Measurements from ENCODE around the gene PYGM.

Gene PYGM

DNA sequence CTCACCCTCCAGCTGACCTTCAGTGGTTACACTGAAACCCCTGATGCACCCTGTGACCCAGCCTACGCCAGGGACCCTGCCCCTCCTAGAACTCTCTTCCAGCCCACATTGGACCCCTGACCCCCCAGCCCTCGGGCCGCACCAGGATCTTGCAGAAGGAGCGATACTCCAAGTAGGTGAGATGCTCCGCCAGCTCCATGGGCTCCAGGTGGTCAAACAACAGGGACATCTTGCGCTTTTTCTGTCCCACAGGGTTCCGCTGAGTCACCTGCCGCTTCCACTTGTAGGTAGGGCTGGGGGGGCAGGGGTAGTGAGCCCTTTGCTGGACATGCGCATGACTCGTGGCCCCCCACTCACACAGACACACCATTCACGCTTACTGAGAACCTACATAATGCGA lies 19.9 kb downstream of the PYGM start:
- no peak overlapping the region for H3K4me3 ChIP-seq (ENCODE audit: low read depth, low read length)

DNA sequence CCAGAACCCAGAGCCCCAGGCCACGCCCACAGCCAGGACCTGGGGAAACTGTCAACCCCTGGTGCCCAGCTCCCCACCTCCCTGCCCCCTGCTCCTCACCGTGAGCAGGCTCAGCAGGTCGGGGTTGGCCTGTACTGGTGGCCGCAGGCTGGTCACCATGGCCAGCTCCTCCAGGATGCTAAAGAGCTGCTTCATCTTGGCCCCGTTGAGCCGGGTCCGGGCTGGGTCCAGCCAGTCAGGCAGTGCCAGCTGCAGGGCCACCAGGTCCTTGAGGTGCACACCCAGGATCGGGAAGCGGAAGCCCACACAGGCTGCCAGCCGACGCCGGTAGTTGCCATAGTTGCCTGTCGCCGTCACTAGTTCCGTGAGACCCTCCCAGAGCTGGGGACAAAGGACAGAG lies 23.1 kb downstream of the PYGM start:
- no peak overlapping the region for H3K4me3 ChIP-seq (ENCODE audit: low read depth, low read length)

DNA sequence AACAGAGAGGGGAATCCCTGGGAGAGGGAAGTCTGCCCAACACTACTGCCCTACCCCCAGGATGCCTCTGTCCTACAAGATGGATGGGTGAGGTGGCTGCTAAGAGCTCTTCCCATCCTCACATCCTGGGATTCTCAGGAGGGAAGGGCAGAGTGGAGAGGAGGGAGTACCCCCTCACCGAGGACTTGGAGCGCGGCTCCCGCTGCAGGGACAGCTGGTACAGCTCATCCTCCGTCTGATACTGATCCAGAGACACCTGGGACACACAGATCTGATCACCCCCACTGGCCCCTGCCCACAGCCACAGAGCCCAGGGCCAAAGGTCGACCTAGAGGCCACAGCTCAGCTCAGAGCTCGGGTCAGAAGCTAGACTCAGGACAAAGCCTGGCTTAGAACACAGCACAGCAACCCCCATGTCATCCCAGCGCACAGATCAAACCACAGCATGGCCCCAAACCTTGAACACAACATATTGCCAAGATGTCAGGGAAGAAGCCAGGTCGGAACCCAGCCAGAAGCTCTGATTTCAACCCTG lies 24.0 kb downstream of the PYGM start:
- H3K4me3 ChIP-seq (ENCODE audit: low read depth, low read length) = no peak overlapping the region

DNA sequence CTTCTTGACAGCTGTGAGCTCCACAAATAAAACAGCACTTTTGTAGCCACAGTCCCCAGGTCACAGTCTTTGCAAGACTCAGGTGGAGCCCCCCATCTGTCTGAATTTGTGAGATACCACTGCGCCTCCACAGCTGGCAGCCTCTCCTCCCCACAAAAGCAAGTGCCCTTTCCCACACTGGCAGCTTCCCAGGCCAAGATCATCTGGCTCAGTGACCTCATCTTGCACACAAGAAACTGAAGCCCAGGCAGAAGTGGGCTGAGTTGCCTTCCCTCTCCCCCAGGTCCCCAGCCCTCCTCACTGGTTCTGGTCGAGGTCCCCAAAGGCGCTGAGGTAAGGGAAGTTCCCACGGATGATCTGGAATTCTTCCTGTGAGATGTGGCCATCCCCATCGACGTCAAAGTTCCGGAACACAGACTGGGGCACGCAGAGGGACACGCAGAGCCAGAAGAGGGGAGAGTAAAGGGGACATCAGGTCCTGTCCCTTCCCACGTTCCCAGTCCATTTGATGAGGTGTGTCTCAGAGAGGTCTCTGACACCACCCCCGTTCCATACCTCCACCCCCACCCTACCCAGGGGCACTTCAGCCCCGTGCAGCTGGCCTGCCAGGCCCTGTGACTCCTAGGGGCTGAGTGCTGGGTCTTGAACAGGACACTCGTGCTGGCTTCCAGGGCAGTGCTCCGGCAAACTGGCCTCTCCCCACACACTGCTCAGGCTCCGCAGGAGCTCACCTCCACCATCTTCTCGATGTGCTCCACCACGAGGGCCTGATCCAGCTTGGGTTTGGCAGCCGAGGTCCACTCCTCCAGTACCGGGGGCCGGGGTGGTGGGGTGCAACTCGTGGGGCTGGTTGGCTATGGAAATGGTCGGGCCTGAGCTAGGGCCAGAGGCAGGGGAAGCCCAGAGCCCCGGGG lies 24.7 kb downstream of the PYGM start:
- H3K4me3 ChIP-seq (ENCODE audit: low read depth, low read length) = no peak overlapping the region

DNA sequence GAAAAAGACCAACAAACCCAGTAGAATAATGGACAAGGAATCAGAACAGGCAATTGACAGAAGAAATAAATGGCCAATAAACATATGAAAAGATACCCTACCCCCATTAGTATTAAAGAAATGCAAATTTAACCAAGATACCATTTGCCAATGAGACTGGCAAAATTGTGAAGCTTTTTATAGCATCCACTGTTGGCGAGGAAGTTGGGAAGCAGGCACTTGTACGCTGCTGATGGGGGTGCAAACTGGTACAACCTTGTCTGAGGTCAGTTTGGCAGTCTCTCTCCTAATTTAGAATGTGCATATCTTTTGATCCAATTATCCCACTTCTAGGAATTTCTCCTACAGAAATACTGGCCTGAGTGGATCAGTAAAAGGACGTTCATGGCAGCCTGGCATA lies 28.2 kb downstream of the PYGM start:
- H3K4me3 ChIP-seq (ENCODE audit: low read depth, low read length) = no peak overlapping the region

DNA sequence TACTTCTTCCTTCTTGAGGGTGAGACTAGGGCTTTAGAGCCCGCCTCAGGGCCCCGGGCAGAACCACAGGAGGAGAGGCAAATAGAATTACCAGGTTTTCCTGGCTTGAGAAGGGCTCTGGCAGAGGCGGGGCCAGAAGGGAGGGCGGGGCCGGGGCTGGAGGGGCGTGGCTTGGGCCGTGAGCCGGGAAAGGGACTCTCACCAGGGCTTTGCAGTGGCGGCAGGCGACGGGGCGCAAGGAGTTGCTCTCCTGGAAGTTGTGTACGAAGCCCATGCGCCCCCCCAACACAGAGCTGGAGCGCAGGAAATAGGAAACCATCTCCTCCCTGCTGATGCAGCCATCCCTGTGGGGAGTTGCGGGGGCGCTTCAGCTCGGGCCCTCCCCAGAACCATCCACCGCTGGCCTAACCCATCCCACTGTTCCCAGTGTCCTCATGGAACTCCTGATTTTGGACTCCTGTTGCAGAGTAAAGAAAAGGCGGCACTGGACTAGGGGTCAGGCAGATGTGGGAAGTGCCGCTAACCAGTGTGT lies 29.9 kb downstream of the PYGM start:
- no peak overlapping the region for H3K4me3 ChIP-seq (ENCODE audit: low read depth, low read length)

DNA sequence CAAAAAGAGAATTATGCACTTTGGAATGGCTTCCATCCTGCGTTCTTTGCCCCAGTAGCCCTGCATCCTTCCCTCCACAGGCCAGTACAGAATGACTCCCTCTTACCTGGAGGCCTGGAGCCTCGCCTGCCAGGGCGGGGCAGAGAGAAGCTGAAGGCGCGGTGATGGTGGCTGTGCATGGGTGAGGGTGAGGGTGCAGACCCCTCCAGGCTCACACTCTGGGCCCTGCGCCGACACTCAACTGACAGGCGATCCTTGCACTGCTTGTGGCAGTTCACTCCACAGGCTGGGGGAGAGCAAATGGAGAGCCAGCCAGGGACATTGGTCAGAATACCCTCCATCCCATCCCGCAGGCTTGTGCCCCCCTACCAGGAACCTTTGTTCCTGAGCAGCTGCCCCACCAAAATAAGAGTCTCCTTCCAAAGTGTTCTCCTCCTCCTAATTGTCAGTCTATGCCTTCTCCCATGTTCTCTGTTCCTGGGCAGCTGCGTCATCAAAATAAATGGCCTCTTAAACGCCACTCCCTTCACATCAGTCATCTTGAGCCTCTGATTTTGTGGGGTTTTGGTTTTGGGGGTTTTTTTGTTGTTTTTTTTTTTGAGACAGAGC lies 30.9 kb downstream of the PYGM start:
- H3K4me3 ChIP-seq (ENCODE audit: low read depth, low read length) = no peak overlapping the region

DNA sequence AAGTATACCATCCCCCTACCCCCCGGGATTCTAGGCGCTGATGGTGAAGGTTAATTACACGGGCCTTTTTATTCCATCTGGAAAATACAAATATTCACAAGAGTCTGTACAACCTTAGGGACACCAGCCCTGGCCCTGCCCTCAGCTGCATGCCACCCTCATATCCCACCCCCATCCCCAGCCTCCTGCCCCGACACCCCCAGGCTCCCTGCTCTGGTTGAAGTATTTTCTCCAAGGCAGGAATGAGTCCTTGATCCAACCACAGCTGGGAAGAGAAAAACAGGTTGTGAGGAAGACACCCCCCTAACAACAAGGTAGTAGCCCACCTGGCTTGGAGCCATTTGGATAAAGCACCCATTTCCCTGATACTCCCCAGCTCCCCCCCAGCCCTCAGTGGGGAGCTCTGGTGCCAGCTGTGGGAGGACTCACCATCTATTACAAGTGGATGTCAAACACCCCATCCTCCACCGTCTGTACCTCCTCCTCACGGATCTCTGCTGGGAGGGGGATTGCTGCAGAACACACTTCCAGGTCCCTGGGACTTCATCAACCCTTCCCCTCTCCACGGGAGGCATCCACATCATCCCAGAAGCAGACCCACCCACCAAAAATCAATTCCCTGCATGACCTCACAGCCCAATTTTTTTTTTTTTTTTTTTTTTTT lies 32.8 kb downstream of the PYGM start:
- no peak overlapping the region for H3K4me3 ChIP-seq (ENCODE audit: low read depth, low read length)

DNA sequence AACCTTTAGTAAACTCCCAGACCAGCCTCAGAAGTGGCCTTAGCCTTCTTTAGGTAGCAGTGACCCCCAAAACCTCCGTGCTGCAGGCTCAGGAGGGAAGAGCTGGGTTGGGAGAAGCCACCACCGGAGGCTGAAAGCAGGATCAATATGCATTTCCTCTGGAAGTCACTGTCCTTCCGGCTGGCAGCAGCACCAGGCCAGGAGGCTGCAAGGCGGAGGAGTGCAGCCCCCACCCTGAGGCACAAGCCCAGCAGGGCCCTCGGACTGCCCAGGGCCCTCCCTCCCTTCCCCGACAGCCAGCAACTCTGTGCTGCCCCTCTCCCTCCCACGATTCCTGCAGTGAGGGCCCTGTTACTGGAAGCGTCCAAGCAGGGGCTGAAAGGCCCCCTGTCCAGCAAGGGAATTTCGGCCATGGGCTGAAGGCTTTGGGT lies 33.5 kb downstream of the PYGM start:
- no peak overlapping the region for H3K4me3 ChIP-seq (ENCODE audit: low read depth, low read length)

DNA sequence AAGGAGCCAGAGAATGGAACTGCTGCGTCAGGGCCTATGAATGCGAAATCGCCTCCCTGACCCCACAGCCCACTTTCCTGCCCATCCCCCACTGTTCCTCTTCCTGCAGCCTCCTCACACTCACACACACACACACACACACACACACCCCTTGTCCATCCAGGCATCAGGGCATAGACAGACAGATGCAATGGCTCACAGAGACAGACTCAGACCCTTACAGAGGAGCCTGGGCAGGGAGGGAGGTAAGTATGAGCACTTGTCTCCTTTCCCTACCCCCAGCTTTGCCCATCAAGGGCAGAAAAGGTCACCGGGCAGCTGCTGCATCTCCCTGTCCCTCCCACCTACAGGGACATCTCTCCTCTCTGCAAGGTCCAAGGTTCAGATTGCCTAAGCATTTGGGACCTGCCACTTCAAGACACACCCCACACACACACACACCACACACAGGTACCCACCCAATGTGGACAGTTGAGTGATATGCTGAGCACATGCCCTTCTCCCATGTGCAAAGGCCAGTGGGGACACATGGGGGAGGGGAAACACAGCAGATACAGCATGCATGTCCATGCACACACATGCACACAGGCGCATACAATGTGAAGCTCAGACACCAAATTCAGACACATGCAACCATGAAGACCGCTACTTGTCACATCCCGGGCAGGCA lies 34.8 kb downstream of the PYGM start:
- no peak overlapping the region for H3K4me3 ChIP-seq (ENCODE audit: low read depth, low read length)

DNA sequence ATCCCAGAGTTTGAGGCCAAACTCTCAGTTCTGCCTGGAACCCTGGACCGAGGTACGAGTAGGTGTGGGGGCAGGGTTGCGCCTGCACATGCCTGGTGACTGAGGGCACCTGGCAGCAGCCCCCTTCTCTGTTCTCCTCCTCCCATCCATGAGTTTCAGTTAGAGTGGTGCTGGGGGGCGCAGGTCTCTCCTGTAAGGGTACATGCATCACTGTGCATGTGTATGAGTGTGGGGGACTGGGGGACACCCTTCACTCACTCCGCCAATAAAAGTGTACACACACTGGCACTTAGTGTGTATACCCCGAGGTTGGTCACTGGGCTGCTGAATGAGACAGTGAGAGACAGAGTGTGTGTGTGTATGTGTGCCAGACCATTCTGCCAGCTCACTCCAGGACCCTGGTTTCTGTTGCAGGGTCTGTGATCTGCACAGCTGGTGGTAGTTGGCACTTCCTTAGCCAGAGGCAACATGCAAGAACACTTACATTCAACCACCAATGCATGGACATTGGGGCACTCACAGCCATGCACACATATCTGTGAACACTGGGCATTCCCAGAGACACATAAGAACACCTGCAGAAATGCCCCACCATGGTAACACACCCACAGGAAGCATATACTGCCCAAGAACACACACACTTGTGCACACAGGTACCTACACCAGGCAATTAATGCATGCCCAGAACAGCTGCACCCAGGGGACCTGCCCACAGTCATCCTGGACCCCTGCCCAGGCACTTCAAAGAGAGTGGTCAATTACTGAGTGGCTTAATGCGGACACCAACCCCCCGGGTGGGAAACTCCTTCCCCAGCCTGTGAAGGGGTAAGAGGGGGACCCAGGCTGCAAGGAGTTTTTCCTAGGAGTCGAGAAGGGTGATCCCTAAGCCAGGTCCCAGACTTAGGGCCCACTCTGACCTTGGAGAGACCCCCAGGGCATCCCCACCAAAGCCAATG lies 35.6 kb downstream of the PYGM start:
- no peak overlapping the region for H3K4me3 ChIP-seq (ENCODE audit: low read depth, low read length)

DNA sequence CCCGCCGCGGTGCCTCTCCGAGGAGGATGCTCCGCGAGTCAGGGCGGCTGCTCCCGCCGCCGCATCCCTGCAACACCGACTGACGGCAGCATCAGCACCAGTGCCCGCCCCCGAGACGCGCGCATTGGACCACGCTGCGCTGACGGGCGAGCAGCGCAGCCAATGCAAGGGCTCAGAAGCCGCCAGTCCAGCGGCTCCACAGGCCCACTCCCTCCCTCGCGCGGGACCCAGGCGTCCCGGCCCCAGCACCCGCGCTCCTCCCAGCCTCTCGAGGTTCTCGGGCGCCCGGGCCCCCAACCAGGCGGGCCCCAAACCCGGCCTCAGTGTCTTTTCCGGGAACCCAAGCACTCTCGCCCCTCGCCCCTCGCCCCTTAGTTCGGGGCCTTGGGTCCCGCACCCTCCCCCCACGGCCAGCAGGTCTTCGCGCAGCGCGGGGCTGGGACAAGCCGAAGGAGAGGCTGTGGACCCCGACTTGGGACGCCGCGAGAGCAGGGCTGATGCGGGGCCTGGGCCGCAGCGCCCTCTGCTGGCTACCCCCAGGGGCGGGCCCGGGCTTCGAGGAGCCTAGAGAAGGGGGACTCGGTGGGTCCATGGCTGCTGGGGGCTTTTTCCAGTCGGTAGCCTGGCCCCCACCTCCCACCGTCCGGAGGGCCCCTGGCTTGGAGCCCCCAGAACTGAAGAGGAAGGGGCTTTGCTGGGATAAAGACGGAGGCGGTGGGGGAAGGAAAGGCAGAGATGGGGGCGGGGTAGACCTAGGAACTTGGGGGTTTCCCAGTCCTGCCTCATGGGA lies 36.5 kb downstream of the PYGM start, which contains the start of gene NRXN2:
Gene NRXN2 (minus strand): TSS at position 81 of the 790 bp plus-strand sequence. CDS start 9,498 bp downstream, outside the sequence.
- peak within 1 kb of the TSS; percentile 37 for H3K4me3 ChIP-seq (ENCODE audit: low read depth, low read length)

DNA sequence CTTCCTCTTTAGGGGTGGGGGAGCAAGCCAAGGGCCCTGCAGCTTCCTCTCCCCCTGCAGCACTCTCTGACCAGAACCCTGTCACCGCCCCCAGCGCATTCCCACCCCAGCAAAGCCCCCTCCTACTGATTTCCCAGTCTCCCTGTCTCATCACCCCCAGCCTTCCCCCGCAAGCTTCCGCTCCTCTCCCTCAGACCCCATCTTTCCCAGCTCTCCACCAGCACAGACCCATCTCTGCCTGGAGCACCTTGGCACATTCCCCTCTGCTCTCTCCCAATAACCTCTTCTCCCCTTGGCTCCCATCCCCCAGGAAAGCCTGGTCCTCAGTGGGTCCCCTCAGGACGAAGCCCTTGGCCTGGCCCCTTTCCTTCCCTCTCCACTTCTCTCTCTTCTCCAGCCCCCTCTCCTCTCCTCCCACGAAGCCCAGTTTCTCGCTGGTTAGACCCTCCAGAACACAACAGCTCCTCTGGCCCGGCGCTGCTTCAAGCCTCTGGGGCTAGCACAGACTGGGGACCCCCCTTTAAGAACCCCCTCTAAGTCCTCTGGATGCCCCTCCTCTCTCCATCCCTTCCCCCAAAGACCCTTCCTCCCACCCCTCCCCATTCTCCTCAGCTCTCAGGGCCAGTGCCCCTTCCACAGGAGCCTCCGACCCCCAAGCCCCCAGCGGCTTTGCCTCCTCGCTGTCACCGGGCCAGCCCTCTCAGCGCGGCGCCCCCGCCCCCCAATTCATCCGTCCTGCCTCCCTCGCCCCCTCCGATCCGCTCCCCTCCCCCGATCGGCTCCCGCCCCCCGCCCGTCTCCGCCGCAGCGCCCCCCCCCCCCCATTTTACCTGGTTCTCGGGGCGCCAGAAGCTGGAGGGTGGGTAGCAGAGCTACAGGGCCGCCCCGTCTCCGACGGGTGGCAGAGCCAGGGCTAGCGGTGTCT lies 37.4 kb downstream of the PYGM start:
- H3K4me3 ChIP-seq (ENCODE audit: low read depth, low read length) = no peak overlapping the region

DNA sequence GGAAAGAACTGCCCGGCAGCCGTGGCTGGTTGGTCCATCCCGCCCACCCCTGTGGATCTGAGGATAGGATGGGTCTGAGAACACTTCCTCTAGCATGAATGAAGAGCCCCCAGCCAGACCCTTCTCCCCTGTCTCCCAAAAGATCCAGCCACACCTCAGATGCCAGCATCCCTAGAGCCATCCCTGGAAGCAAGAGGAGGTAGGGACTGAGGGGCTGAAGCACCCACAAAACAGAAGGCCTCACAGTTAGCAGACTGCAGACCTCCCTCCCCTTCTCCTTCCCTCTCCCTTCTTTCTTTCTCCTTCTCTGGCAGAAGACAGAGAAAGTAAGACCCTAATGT lies 38.4 kb downstream of the PYGM start:
- no peak overlapping the region for H3K4me3 ChIP-seq (ENCODE audit: low read depth, low read length)

DNA sequence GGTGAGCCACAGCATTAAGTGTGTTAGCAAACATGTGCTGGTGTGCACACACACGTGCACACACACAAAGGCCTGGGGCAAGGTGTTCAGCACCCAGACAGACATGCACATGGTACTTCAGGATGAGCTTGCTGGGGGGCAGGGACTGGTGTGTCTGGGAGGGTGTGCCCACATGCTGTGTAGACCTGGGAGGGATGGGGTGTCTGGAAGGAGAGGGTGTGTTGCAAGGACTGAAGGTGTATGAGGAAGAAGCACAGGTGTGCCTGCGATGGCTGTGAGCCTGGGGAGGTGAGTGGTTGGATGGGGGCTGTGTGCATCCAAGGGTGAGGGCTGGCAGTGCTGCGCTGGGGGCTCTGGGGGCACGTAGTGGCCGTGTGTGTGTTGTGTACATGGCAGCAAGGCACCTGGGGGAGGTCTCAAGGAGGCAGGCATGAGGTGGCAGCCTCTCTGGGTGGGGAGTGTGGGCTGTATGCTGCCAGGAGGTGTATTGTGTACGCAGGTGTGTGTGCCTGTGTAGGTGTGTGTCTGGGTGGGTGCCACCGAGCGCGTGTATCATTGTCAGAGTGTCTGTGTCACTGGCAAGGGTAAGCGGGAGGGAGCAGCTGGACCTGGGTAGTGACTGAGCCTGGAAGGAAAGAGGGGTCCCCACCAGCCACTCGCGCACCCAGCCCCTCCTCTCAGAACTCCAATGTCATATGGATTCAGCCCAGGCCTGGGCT lies 39.0 kb downstream of the PYGM start:
- no peak overlapping the region for H3K4me3 ChIP-seq (ENCODE audit: low read depth, low read length)

DNA sequence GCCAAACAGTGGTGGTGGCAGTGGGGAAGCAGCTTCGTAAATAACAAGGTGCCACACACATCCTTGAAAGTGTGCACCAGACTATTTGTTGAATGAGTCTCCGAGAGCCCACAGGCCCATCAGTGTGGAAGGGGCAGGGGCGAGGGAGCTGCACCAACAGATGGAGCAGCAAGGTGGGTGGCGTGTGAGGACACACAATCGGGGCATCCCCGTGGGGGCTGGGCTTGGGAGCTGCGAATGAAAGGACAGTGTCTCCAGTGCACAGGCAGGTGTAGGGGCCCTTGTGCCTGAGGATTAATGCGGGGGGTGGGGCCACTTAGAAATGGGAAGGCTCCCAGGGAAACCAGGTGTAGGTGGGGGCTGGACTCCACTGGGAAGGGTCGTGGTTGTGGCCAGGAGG lies 39.6 kb downstream of the PYGM start:
- no peak overlapping the region for H3K4me3 ChIP-seq (ENCODE audit: low read depth, low read length)

DNA sequence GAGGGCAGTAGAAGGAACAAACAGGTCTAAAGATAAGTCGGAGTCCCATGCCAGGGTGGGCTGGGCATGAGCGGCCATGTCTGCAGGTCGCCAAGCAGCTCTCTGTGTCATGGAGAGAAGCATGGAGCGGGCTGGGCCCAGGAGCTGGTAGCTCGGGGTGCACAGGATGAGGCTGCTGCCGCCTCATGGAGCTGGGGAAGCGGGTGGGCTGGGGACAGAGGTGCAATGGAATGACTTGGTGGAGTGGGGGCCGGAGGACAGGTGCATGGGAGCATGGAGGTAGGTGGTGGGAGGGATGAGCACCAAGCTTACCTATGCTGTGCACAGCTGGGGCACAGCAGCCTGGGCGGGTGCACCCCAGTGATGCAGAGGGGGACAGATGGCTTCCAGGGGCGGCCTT lies 40.4 kb downstream of the PYGM start:
- H3K4me3 ChIP-seq (ENCODE audit: low read depth, low read length) = no peak overlapping the region
